GM21367 (cell line): ENCODE data around the gene STX3.
"Not testable (repeated sequence)": the region's sequence is repeated elsewhere in the genome, so short reads cannot be mapped to it uniquely, and the experiment has no call there.

Experiments used
- ATAC-seq: cut with Tn5 transposase; IDR thresholded peaks from one replicate; pipeline ENCODE4 v1.9.1; 2021; ENCODE audit not compliant: unreplicated experiment

The STX3 gene

GRCh38 chr11:59758401-59759037 lies 3.3 kb downstream of the STX3 start:
- ATAC-seq = no peak

DNA sequence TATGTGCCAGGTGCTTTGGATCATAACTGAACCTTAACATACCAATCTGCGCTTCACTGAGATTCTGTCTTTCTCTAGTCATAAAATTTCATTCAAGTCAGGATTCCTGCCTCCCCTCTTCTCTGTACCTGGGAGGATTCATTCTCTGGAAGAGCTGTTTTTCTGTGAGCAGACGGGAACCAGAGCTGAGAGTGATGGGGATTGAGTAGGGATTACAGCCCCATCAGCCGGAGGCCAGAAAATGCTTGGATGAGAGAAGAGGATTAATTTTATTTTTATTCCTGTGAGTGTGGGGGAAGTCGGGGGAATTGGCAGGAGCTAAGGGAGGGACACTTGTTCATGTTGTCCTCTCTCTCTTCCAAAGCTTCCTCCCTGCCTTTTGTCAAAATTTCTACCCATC lies 4.7 kb downstream of the STX3 start:
- ATAC-seq = no peak

DNA sequence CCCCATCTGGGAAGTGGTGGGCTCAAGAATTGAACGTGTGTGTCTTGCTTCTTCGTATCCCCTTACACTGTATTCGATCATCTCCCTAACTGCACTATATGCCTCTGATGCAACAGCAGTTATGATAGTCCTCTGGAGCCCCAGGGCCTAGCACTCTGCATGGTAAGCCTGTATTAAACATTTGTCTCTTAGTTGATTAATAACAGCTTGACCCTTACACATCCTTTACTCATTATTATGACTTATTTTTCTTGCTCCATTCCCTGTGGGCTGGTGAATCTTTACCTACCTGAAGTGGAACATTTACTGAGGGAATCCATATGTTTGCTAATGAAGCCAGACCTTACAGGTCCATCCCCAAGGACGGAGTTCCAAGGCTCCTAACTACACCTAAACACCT lies 5.6 kb downstream of the STX3 start:
- ATAC-seq = no peak

- no peak for ATAC-seq
These were observed 6.8 kb downstream of the STX3 start for GRCh38 chr11:59761993-59762392.

DNA sequence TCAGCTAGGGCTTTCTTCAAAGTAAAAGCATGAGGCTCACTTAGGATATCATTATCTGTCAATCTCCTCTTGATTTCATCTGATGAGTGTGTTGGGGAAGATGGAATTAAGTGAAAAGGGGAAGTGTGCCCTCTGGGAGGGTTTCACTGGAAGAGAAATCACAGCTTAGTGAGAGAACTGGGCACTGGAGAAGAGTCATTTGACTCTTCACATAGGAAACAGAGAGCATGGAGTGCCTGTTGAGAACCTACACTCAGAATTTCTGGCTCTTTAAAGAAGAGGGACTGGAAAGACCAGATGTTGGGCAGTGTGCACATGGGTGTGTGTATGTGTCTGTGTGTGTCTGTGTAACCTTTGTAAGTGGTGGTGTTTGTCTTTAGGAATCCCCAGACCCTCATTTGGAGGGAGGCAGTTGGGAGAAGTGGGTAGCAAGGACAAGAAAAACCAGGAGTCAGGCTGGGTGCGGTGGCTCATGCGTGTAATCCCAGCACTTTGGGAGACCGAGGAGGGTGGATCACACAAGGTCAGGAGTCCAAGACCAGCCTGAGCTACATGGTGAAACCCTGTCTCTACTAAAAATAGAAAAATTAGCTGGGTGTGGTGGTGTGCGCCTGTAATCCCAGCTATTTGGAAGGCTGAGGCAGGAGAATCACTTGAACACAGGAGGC lies 10.0 kb downstream of the STX3 start:
- no peak for ATAC-seq

- ATAC-seq = no peak
These were observed 11.5 kb downstream of the STX3 start for GRCh38 chr11:59766542-59767224.

- ATAC-seq = no peak
These were observed 12.0 kb downstream of the STX3 start for GRCh38 chr11:59767225-59767611.

- no peak for ATAC-seq
These were observed 13.9 kb downstream of the STX3 start for GRCh38 chr11:59769111-59769510.

DNA sequence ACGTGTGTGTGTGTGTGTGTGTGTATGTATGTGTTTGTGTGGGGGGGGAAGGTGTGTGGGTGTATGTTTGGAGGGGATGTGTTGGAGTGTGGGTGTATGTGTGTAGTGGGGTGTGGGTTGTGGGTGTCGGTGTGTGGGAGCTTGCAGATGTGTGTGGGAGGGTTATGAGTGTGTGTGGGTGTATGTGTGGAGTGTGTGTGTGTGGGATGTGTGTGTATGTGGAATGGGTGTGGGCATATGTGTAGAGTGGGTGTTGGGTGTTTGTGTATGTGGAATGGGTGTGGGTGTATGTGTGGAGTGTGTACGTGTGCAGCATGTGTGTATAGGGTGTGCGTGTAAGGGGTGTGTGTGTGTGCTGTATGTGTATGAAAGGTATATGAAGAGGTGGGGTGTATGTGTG lies 14.7 kb downstream of the STX3 start:
- no peak for ATAC-seq

DNA sequence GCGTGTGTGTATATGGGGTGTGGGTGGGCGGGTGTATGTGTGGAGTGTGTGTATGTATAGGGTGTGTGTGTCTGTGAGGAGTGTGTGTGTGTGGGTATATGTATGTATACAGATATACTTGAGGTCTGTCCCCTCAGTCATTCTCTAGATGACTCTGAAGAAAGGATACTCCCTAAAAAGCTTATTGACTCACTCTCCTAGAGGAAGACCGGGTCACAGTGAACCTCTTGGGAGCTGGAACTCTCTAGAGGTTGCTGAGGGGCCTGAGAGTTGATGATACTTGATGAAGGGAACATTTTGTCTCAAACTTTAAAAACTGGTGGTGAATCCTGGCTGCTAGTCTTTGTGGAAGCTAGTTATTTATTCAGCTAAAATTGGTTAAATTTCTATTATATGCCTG lies 15.1 kb downstream of the STX3 start:
- ATAC-seq = no peak

- ATAC-seq = no peak
These were observed 15.7 kb downstream of the STX3 start for GRCh38 chr11:59770869-59771268.

DNA sequence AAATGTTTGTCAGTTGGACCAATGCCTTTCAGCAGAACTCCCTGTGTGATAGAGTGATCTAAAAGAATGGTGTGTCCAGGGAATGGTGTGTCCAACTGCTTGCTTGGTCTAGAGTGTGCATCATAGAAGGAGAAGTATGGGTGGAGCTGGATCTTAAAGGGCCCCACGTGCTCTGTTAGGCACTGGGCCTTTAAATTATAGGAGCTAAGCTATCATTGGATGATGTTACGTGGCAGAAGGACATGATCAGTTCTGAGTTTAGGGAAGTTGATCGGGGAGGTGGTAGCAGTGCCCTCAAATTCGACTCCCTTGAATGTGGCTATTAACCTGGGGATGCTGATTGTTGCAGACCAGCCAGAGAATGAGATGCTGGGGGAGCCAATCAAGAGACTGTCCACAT lies 16.4 kb downstream of the STX3 start:
- no peak for ATAC-seq

DNA sequence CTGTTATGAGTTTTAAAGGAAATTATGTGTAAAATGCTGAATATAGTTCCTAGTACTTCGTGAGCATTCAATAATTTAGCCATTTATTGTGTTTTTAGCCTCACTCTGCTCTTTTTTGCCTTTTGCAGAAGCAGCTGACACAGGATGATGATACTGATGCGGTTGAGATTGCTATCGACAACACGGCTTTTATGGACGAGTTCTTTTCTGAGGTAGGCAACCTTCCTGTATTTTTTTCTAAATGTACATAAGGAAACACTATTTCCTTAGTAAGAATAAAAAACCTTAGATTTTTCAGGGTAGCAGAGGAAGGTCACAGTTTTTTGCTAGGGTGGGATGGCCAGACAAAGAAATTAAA lies 17.9 kb downstream of the STX3 start:
- no peak for ATAC-seq

GRCh38 chr11:59776210-59777066 lies 21.3 kb downstream of the STX3 start:
- ATAC-seq = no peak

GRCh38 chr11:59777104-59777503 lies 21.9 kb downstream of the STX3 start:
- no peak for ATAC-seq

DNA sequence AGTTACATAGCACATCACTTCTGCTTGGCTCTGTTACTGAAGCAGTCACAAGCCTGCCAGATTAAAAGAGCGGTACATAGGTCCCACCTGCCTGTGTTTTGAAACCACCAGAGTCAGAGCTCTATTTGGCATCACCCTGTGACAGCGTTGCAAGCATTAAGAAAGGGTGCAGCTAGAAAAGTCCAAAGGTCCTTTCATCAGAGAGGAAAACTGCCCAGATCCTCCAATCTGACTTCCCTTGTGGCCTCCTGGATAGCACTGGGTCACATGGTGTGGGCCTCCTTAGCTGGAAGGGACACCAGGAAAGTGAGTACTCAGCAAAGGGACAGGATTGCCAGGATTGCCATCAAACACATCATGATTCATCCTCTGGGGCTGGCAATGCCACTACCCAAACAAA lies 22.9 kb downstream of the STX3 start:
- no peak for ATAC-seq

DNA sequence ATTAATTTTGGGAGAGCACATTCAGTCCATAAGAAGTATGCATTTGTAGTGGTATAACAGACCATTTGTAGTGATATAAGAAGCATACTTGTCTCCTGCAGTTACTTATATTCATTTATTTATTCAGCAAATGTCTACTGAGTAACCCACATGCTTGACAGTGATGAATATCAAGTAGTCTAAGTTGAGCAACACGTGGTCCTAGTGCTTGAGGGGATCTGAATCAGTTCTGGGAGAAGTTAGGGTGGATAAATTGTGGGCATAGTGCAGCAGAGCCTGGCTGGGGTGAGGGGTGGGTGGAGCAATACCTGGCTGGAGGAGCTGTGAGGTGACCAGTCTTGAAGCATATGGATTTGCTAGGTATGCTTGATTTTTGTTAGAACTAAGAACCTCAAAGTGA lies 24.3 kb downstream of the STX3 start:
- ATAC-seq = no peak

DNA sequence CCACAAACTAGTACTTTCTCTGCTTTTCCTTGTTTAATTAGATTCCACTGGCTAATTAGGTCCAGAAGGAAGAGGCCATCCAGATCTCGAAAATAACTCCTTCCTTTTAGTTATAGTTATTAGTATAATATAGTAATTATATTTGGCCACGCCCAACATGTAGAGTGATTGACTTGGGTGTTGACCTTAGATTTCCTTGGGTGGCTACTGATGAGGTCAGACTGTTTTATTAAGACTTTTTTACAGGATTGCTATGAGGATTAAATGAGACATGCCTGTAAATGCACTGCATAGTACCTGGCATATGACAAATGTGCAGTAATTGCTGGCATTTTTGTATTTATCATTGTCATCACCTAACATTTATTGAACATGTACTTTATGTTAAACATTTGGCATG lies 26.9 kb downstream of the STX3 start:
- ATAC-seq = no peak

- ATAC-seq = no peak
These were observed 28.5 kb downstream of the STX3 start for GRCh38 chr11:59783632-59784090.

DNA sequence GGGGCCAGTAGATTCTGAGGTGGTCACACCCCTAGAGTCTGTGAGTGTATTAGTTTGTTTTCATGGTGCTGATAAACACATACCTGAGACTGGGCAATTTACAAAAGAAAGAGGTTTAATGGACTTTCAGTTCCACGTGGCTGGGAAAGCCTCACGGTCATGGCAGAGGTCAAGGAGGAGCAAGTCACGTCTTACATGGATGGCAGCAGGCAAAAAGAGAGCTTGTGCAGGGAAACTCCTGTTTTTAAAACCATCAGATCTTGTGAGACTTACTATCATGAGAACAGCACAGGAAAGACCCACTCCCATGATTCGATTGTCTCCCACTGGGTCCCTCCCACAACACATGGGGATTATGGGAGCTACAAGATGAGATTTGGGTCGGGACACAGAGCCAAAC lies 29.3 kb downstream of the STX3 start:
- not testable (repeated sequence) for ATAC-seq

- ATAC-seq = no peak
These were observed 30.6 kb downstream of the STX3 start for GRCh38 chr11:59785818-59786217.

DNA sequence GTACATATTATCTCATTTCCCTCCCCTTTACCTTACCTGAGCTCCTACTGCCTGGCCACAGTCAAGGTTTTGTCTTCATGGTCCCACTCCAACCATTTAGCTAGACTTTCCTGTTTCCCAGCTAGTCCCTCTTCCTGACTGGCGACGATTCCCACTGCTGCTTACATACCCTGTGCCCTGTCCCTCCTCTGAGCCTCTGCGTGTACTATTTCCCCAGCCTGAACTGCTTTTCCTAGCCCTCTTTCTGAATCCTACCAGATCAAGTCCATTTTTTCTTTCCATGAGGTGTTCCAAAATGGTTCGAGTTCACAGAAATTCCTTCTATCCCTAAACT lies 32.0 kb downstream of the STX3 start:
- ATAC-seq = no peak
